KBM-7 (cell line): Measurements from ENCODE around the gene COMMD9.
"Not testable (repeated sequence)": the region's sequence is repeated elsewhere in the genome, so short reads cannot be mapped to it uniquely, and the experiment has no call there.

Experiments used
- DNase-seq: peaks from one replicate; pipeline ENCODE4 v3.0.0-alpha.2; 2015
- in situ Hi-C: fragments of 300-500 bp; cut with MboI; formaldehyde crosslinking; loops from 2 replicates; pipeline ENCODE4 v1.14.3; 2020; ENCODE audit warnings: low sequenced_read_pairs, low pct_unique_long_range_greater_than_20kb, mixed read lengths

The COMMD9 gene

GRCh38 chr11:36289226-36289852 lies at the start of gene COMMD9:
TSS of gene COMMD9 (minus strand) at chr11:36289424. CDS start at chr11:36289412, 12 bp downstream.
- DNase-seq: peak; percentile 89
- in situ Hi-C loops: no loop called here

- in situ Hi-C loops: no loop called here
- peak; percentile 29 for DNase-seq
Measured at GRCh38 chr11:36333897-36334296, 44.7 kb upstream of the COMMD9 start.

GRCh38 chr11:36333468-36333867 lies 44.2 kb upstream of the COMMD9 start:
- in situ Hi-C loops: no loop called here
- DNase-seq: no peak

- in situ Hi-C loops: no loop called here
- no peak for DNase-seq
Measured at GRCh38 chr11:36330411-36330810, 41.2 kb upstream of the COMMD9 start.

GRCh38 chr11:36328966-36329673 lies 39.9 kb upstream of the COMMD9 start:
- in situ Hi-C loops: no loop called here
- no peak for DNase-seq

GRCh38 chr11:36326524-36327419 lies 37.5 kb upstream of the COMMD9 start:
- DNase-seq: no peak
- in situ Hi-C loops: no loop called here

- DNase-seq, in situ Hi-C loops: not testable (repeated sequence)
Measured at GRCh38 chr11:36325403-36325802, 36.2 kb upstream of the COMMD9 start.

GRCh38 chr11:36324956-36325355 lies 35.7 kb upstream of the COMMD9 start:
- in situ Hi-C loops: not testable (repeated sequence)

GRCh38 chr11:36317992-36318391 lies 28.8 kb upstream of the COMMD9 start:
- no peak for DNase-seq
- in situ Hi-C loops: no loop called here

More at GRCh38 chr11:36324956-36325355, 35.7 kb upstream of the COMMD9 start:
- not testable (repeated sequence) for DNase-seq

- in situ Hi-C loops: no loop called here
- no peak for DNase-seq
Measured at GRCh38 chr11:36316049-36316448, 26.8 kb upstream of the COMMD9 start.

- in situ Hi-C loops: no loop called here
- DNase-seq: no peak
Measured at GRCh38 chr11:36314434-36314767, 25.2 kb upstream of the COMMD9 start.

- DNase-seq: no peak
- in situ Hi-C loops: no loop called here
Measured at GRCh38 chr11:36313750-36314433, 24.7 kb upstream of the COMMD9 start.

- in situ Hi-C loops: no loop called here
- peak; percentile 12 for DNase-seq
Measured at GRCh38 chr11:36312611-36313472, 23.6 kb upstream of the COMMD9 start.

GRCh38 chr11:36311926-36312595 lies 22.8 kb upstream of the COMMD9 start:
- in situ Hi-C loops: no loop called here
- DNase-seq: no peak

- in situ Hi-C loops: no loop called here
- no peak for DNase-seq
Measured at GRCh38 chr11:36309779-36310178, 20.6 kb upstream of the COMMD9 start.

- in situ Hi-C loops: no loop called here
- DNase-seq: no peak
Measured at GRCh38 chr11:36308577-36308976, 19.4 kb upstream of the COMMD9 start.

- in situ Hi-C loops: no loop called here
- DNase-seq: peak; percentile 70
Measured at GRCh38 chr11:36306888-36307287, 17.7 kb upstream of the COMMD9 start.

- in situ Hi-C loops: no loop called here
- DNase-seq: no peak
Measured at GRCh38 chr11:36305047-36305446, 15.8 kb upstream of the COMMD9 start.
